Activated naive CD8-positive, alpha-beta T cell treated with anti-CD3 and anti-CD28 coated beads, Interleukin-2, amount 10 ng/mL, durations not matched to agents 7 days and 5 days (primary cell): ENCODE measurements around the gene PRTN3. TPM values are rescaled to one million over a fixed set of nuclear protein-coding genes. Genes with fewer than 3 reads are reported as not detected.

Experiments
- ATAC-seq: fragments of 150-1000 bp; cut with Tn5 transposase; one replicate; pipeline ENCODE4 v1.10.0; 2021; ENCODE audit warnings: low read depth, moderate library complexity
- POLR2A ChIA-PET: fragments of 350-600 bp; sonication (Branson Sonifier 250); formaldehyde crosslinking; loops from one replicate; lab custom pipeline; 2021; ENCODE audit warnings: antibody characterized with exemption; lab: Charles Lee
- DNase-seq: peaks from one replicate; pipeline ENCODE4 v3.0.0; 2021
- H3K27ac Mint-ChIP-seq: one replicate; pipeline ENCODE4 v1.8.0; 2022; ENCODE audit warnings: mild to moderate bottlenecking, mixed read lengths
- H3K27me3 Mint-ChIP-seq: one replicate; pipeline ENCODE4 v1.8.0; 2022; ENCODE audit warnings: mild to moderate bottlenecking, moderate library complexity, mixed read lengths
- H3K36me3 Mint-ChIP-seq: one replicate; pipeline ENCODE4 v1.8.0; 2021; ENCODE audit warnings: mild to moderate bottlenecking, mixed read lengths
- H3K4me1 Mint-ChIP-seq: one replicate; pipeline ENCODE4 v1.8.0; 2021; ENCODE audit warnings: mixed read lengths
- H3K4me3 Mint-ChIP-seq: one replicate; pipeline ENCODE4 v1.8.0; 2022; ENCODE audit warnings: mild to moderate bottlenecking, moderate library complexity, mixed read lengths
- H3K9me3 Mint-ChIP-seq: one replicate; pipeline ENCODE4 v1.8.0; 2021; ENCODE audit warnings: mixed read lengths
- microRNA-seq: library from miRNA; unstranded; fragments of <30 nt; microRNA quantifications from one replicate; pipeline ENCODE4 v1.2.0, GENCODE V29; 2022
- total RNA-seq, 2 experiments: library from RNA; stranded (reverse); gene quantifications; one replicate each; pipeline ENCODE4 v1.2.3, GENCODE V29; 2021

The PRTN3 gene
- total RNA-seq, 2 experiments from 2014 or later = not detected

- no peak overlapping the region for H3K4me3 Mint-ChIP-seq
- no peak overlapping the region for H3K27ac Mint-ChIP-seq
- H3K9me3 Mint-ChIP-seq = no peaks in the 10 kb centered on the region
- peaks cover 6% of the 10 kb centered on the region for H3K36me3 Mint-ChIP-seq
- no peak for ATAC-seq
- H3K4me1 Mint-ChIP-seq = peaks cover 10% of the 10 kb centered on the region
- no peaks in the 10 kb centered on the region for H3K27me3 Mint-ChIP-seq
- DNase-seq = no peak
- POLR2A ChIA-PET = no interaction called here
Observed at GRCh38 chr19:897442-898039, 56.7 kb downstream of the PRTN3 start.

Small RNA genes lying within 50 kb of the gene (microRNA-seq; reads per million reads assigned to microRNA genes)
- gene MIR3187 (40.0 reads per million, percentile 42 among the genes with 10 or more reads in this experiment), gene MIR4745 (9.1 reads per million, percentile 12 among the genes with 10 or more reads in this experiment)

Other genes with a start within 250 kb of the PRTN3 start
- gene POLRMT, start 207.5 kb upstream of the PRTN3 start, total RNA-seq = 10 to 100 TPM; 63.2 to 65.1 TPM
- 1 to 10 TPM in 1 of 2 experiments, under 1 TPM in 1; 0.72 to 1.1 TPM for gene FGF22, start 201.1 kb upstream of the PRTN3 start, total RNA-seq
- 10 to 100 TPM; 79.0 to 84.8 TPM for gene RNF126, start 177.8 kb upstream of the PRTN3 start, total RNA-seq
- 1 to 10 TPM; 2.6 to 2.9 TPM for gene FSTL3, start 164.6 kb upstream of the PRTN3 start, total RNA-seq
- gene PRSS57, start 145.5 kb upstream of the PRTN3 start, total RNA-seq = not detected
- not detected for gene PALM, start 132.1 kb upstream of the PRTN3 start, total RNA-seq
- not detected for gene MISP, start 89.9 kb upstream of the PRTN3 start, total RNA-seq
- 100 to 1,000 TPM; 400 to 411 TPM for gene PTBP1, start 43.5 kb upstream of the PRTN3 start, total RNA-seq
- not detected for gene PLPPR3, start 19.0 kb upstream of the PRTN3 start, total RNA-seq
- under 1 TPM in 1 of 2 experiments, not detected in 1; 0.25 TPM for gene AZU1, start 13.2 kb upstream of the PRTN3 start, total RNA-seq
- not detected for gene ELANE, start 11.3 kb downstream of the PRTN3 start, total RNA-seq
- gene CFD, start 18.7 kb downstream of the PRTN3 start, total RNA-seq = 1 to 10 TPM; 4.4 to 5.5 TPM
- 10 to 100 TPM; 53.6 to 72.7 TPM for gene MED16, start 52.2 kb downstream of the PRTN3 start, total RNA-seq
- not detected for gene RNU6-9, start 52.5 kb downstream of the PRTN3 start, total RNA-seq
- 100 to 1,000 TPM; 108 to 113 TPM for gene R3HDM4, start 72.2 kb downstream of the PRTN3 start, total RNA-seq
- gene KISS1R, start 76.3 kb downstream of the PRTN3 start, total RNA-seq = 1 to 10 TPM; 2.9 to 3.1 TPM
- gene ARID3A, start 85.0 kb downstream of the PRTN3 start, total RNA-seq = 10 to 100 TPM; 28.7 to 33.2 TPM
- gene WDR18, start 143.3 kb downstream of the PRTN3 start, total RNA-seq = 10 to 100 TPM; 45.1 to 54.3 TPM
- not detected for gene GRIN3B, start 159.4 kb downstream of the PRTN3 start, total RNA-seq
- gene TMEM259, start 180.1 kb downstream of the PRTN3 start, total RNA-seq = 100 to 1,000 TPM; 231 to 235 TPM
- not detected for gene RNU6-2, start 180.5 kb downstream of the PRTN3 start, total RNA-seq
- gene CNN2, start 185.6 kb downstream of the PRTN3 start, total RNA-seq = 100 to 1,000 TPM; 340 to 353 TPM
- 100 to 1,000 TPM; 145 to 146 TPM for gene ABCA7, start 199.1 kb downstream of the PRTN3 start, total RNA-seq
- gene ARHGAP45, start 226.2 kb downstream of the PRTN3 start, total RNA-seq = 100 to 1,000 TPM; 576 to 581 TPM